HPDE6-E6E7 (cell line): ENCODE data around the gene CD63.

ENCODE experiments used
- DNase-seq: peaks from one replicate; pipeline ENCODE4 v3.0.0; 2011; ENCODE audit warnings: missing footprints; ENCODE audit errors: extremely low spot score

CD63 gene

DNA sequence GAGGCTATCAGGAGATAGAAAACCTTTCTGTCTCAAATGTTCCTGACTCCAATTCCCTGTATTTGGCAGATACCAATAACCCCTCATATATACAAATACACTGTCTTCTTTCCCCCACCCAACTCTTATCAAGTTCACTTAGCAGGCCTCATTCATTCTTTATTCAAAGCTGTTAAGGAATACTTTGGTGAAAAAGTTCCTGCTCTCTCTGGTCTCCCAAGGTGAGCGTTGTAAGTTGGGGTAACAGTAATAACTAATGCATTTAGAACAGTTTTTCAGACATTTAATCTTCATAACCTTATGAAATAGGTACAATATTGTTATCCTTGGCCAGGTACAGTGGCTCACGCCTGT lies 10.2 kb upstream of the CD63 start:
- no peak for DNase-seq

DNA sequence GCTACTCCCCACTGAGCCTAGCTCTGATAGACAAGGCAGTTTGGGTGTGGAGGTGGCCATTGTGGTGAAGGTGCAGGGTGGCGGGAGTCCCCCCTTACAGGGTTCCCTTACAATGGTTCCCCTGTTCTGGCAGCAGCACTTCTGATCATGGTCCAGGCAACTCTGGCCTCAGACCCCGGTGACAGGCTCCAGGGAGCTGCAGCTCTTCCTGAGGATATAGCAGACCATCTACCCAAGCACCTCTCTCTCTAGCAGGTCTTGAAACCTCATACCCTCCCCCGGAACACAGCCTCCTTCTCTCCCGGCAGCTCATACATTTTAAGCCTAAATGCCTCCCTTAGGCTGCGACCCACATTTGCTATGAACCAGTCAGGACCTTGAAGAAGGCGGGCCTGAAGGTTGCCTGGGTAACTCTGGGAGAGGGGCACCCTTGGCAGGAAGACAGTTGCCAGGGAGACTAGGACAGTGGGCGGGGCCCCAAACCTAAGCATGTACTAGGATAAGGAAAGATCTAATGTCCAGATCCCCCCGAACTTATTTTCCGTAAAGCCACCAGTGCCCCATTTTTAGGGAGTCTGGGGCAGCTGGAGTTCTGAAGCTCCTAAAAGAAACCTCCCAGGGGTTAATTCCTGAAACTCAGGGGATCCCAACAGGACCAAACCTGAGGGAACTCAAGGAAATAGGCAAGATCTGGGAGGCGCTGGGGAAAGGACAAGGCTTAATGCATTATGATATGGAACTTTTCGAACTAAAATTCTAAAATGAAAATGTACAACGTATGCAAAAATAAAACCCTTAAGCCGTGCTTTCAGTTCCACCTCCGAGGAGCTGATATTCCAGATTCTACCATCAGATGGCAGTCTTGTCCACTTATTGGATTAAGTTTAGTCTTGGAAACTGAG lies 9.6 kb upstream of the CD63 start:
- DNase-seq, result peak; percentile 42

DNA sequence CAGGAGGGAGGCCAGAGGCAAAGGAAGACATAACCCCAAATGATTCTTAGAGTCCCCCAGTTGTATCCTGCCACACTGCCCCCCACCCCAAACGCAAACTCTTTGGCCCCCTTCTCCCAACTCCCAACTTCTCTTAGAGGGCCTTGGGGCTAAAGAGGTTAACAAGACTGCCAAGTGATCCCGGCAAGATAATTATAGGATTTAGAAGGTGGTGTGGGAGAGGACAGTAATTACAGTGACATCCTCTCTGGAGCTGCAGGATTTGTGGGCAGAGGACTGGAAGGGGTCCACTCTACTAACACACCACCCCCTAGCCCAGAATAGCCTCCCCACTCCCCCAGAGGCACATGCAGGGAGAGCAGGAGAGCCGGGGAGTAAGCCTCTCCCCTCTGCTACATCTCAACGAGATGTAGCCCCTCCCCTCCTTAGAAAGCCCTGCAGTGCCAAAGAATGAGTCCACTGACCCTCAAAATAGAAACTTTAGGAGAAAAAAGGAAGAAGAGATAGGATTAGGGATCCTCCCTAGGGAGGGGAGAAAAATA lies 8.8 kb upstream of the CD63 start:
- DNase-seq, result no peak

DNA sequence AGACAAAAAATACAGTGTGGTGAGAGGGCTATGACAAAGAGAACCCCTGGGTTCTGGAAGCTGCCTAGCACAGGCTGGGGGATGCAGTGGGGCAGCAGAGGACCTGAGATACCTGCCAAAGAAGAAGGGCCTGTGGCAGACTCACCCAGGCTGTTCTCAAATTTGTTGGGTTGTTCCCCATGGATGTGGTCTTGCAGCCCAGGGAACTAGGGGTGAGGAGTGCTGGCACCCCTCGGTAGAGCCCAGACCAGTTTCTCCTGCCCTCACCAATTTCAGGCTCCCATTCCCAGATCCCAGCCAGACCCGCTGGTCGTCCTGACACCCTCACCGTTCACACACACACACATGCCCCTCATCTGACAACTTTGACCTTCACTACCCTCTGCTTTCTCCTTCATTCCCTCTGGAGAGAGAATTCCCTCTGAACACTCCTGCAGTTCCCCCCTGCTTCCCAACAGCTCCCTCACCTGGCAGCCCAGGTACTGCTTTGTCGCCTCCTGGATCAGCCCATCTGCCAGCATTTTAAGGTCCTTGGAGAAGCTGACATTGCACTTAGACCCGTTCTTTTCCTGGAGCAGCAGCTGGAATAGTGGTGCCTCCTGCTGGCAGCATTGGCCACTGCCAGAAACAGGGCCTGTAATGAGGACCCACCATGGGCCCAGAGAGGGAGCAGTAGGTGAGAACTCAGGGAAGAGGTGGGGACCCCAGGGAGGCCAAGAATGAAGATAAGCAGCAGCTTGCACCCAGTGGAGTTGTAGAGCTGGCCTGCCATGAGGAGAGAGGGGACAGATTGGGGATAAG lies 8.2 kb upstream of the CD63 start:
- peak; percentile 32 for DNase-seq

DNA sequence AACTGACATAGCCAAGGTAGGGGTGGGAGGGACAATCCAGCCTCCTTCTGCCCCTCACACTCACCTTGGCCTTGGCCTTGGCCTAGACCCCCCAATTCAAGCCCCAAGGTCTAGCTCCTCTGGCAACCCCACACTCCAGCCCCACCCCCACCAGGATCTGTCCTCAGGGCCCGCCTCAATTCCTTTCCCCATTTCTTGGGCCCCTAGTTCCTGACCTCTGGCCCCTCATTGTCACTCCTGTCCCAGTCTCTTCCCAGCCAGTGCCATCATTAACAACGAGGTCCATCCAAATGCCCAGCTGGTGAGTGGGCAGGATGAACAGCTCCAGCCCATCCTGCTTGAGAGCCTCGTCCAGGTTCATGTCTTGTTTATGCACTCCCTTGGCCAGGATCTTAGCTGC lies 7.3 kb upstream of the CD63 start:
- DNase-seq, result no peak

DNA sequence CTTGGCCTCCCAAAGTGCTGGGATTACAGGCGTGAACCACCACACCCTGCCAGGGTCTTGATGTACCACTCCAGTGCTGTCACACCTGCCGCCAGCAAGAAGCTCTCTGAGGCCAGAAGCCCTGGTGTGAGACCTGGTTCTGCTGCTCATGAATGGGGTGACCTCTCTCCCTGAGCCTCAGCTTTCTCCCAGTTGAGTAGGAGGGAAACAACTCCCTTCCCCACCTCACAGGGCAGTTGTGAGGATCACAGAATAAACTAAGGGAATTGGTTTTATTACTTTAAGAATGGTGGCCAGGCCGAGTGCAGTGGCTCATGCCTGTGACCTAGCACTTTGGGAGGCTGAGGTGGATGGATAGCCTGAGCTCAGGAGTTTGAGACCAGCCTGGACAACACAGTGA lies 5.8 kb upstream of the CD63 start:
- DNase-seq, result no peak

DNA sequence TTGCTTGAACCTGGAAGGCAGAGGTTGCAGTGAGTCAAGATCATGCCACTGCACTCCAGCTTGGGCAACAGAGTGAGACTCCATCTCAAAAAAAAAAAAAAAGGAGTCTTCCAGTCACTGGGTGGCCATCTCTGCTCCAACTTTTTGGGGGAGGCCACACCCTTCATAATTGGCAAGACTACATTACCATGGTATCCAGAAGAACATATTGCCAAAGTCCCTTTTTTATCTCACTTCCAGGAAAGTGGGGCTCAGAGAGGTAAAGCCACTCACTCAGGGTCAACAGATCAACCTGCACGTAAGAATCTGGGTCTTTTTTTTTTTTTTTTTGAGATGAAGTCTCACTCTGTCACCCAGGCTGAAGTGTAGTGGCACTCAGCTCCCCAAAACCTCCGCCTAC lies 5.0 kb upstream of the CD63 start:
- DNase-seq, result no peak

DNA sequence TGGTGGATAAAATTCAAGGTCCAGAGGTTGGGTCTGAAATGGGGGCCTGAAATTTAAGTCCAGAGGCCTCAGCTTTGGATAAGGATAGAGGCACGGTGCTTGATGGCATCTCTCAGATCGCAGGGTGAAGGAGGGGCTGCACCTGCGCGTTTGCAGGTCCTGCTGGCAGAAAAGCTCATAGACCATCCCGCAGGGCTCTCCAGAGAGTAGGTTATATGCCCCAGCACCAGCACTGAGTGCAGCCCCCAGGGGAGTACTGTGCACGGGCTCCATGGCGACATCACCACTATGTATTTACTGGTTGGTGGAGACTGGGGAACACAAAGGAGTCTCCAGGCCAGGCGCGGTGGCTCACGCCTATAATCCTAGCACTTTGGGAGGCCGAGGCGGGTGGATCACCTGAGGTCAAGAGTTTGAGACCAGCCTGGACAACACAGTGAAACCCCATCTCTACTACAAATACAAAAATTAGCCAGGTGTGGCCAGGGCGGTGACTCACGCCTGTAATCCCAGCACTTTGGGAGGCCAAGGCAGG lies 4.3 kb upstream of the CD63 start:
- DNase-seq, result no peak

DNA sequence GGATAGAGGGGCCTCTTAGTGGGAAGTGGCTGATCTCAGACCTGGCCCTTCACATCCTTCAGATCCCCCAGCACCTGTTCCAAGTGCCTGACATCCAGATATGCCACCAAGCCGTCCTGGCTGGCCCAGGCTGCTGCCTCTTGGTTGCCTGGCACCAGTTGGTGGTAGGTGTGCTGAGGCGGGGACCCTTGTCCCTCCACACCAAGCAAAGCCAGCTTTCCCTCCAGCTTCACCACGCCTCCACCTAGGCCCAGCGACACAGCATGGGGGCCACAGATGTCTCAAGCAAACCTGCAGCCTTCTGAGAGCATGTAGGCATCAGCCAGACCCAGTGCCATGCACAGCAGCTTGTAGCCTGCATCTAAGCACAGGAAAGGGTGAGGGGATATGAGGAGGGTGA lies 3.5 kb upstream of the CD63 start:
- DNase-seq, result no peak

DNA sequence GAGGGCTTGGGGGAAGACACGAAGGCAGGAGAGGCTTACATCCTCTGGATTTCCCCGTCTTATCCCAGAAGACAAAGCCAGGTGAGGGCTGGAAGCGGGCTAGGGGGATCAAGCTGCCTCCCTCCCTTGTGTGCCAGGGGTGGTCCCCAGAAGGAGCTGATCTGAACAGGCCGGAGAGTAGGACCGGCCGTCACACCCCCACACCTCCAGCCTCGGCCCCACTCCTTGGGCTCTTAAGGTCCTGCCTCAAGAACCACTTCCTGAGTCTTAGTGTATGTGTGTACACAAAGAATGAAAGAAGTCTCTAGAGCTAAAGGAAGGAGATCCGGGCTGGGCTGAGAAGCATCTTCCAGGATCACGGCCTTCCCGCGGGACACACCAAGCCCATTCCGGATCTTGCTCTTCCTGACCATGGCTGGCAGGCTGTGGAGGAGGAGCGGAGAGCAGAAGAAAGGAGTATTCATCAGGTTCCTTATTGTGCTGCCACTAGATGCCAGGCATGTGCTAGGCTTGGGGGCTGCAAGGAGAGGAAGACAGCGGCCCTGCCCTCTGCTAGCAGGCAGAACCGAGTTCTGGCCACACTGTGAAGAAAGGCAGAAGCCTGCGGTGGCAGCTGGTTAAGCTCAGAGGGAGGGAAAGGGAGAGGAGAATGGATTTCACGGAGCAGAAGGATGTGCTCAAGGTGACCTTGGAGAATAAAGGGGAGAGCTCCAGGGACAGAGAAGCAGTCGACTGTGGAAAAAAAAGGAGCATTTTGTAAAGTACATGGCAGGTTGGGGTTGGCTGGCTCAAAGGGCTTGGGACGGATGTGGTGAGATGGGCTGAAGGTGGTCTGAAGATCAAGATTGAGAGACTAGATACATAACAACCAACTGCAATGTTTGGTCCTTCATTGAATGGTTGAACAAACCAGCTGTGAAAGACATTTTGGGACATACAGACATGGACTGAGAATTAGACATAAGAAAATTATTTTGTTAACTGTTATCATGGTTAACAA lies 1.3 kb upstream of the CD63 start:
- DNase-seq, result no peak

DNA sequence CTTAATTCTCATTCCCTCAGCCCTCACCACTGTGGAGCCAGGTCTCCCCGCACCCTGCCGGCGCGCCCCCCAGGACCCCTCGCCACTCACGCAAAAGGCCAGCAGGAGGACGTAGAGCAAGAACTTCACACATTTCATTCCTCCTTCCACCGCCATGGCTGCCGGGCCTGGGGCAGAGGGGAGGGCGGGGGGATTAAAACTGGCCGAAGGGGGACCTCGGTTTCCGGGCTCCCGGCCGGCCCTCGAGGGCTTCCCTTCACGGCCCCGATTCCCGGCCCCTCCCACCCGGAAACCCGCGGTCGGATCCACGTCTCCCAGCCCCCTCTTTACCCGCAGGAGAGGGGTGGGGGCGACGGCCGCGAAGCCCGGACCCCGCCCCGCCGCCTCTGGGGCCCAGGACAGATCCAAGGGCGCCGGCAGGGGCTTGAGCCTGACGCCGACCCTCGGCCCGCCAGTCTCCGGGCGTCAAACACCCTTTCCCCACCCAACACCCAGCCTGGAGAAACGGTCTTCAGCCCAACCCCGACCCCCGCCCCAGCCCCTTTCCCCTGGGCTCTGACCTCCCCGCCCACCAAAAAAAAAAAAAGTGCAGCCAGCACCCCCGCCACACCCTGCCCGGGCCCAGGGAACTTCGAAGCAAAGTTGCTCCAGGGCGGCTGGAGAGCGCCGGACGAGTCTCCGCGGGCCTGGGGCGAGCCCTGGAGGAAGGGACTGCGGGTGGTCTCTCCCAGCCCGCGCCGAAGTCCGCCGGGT lies 447 bp downstream of the CD63 start:
- DNase-seq, result no peak

DNA sequence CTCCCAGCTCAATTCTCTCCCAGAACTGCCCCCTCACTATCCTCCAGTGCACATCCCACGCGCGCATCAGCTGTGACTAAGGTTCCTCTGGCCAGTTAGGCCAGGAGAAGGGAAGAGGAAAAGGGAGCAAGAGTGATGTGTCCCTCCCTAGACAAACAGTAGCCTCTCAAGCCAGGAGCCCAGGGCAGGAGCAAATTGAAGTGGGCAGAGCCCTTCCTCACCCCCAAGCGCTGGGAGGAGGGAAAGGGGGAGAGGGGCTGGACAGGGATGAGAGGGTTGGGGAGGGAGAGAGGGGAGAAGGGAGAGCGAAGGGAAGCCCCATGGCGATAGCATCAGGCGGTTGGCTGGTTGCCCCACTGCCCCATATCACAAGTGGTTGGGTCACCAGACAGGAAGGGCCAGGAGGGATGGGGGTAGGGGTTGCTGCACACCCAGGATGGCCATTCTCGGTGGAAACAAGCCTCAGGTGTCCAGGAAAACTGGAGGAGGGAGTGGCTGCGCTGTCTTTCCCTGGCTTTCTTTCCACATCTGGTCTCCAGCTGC lies 1.1 kb downstream of the CD63 start:
- no peak for DNase-seq

DNA sequence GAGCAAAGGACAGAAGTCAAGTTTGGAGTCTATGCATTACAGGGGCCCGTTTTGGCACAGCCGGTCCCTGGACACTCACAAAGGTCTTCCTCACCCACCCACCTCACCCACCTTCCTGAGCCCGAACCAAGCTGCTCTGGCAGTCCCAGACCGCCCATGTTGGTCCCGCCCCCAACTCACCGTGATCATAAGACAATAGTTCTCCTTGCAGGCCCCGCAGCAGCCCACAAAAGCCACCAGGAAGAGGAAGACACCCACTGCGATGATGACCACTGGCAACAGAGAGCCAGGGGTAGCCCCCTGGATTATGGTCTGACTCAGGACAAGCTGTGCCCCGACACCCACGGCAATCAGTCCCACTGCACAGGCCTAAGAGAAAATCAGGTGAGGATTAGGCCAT lies 1.8 kb downstream of the CD63 start:
- DNase-seq, result no peak

DNA sequence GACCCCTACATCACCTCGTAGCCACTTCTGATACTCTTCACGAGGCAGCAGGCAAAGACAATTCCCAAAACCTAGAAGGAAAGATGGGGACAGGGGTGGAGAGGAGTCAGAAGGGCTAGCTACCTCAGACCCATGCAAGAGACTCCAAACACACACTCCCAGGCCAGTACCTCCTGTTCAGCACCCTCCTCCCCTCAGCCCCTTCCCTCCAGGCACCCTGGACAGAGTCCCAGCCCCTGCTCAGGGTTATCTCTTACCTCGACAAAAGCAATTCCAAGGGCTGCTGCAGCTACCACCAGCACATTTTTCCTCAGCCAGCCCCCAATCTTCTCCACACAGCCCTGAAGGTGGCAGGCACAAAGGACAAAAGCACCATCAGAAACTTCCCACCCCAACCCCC lies 3.3 kb downstream of the CD63 start:
- no peak for DNase-seq

DNA sequence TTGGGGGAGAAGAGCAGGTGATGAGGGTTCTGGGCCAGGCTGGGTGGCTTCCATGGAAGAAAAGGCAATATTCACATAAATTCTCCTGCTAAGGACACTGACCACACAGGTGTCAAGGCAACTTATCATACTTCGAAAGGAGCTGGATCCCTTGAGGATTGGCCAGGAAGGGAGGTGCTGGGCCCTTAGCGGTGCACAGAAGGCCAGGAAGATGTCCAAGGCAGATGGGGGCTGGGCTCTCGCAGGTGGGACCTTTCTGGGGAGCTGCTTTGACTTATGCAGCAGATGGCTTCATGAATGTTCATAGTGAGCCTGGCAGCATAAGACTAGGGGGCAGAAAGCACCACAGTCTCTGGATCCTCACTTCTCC lies 3.9 kb downstream of the CD63 start:
- no peak for DNase-seq

DNA sequence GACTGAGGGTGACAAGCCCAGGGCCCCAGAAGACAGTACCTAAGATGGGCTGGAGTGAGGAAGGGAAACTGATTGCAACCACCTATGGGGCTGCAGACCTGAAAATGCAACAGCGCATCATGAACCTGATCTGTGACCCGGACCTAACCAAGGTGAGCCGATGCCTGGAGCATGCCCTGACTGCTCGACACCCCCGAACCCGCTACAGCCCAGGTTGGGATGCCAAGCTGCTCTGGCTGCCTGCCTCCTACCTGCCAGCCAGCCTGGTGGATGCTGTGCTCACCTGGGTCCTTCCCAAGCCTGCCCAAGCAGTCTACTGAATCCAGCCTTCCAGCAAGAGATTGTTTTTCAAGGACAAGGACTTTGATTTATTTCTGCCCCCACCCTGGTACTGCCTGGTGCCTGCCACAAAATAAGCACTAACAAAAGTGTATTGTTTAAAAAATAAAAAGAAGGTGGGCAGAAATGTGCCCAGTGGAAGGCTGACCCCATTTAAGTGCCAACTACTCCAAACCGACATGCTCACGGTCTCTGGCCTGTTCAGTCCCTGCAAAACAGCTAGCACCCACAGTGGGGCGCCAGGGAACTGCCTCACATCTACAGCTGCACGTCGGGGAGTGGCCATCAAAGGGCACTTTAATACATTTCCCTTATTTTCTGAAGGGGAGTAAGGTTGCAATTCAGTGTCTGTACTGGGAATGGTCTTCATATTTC lies 4.4 kb downstream of the CD63 start:
- no peak for DNase-seq

DNA sequence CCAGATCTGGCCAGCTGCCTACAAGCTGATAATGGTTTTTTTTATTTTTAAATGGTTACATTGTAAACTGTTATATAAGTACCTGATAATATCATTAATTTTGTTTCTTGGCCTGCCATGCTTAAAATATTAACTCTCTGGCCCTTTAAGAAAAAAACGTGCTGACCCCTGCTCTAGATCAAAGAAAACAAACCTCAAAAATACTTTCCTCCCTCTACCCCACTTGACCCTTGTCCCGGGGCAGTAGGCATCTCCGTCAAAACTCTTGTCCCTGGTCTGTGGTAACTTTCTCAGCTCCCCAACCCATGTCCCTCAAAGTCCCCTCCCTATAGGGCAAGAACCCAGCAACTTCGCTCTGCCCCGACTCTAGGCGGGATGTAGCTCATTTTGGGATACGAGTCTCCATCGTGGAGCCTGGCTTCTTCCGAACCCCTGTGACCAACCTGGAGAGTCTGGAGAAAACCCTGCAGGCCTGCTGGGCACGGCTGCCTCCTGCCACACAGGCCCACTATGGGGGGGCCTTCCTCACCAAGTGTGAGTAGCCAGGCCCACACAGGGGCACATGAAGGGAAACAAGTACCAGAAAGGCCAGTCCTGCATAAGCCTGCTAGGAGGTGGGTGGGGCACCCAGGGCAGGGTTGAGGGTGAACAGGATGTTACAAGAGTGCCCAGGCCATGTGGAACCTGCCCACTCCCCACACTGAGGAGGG lies 5.1 kb downstream of the CD63 start:
- DNase-seq, result no peak

DNA sequence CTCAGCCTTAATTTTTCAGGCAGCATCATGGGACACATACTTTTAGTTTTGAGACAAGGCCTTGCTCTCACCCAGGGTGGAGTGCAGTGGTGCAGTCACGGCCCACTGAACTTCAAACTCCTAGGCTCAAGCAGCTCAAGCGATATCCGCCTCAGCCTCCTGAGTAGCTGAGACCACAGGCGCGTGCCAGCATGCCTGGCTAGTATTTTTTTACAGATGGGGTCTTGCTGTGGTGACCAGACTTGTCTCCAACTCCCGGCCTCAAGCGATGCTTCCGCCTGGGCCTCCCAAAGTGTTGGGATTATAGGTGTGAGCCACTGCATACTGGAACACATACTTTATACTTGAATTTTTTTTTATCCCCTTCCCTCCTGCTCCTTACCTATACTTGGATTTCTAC lies 5.9 kb downstream of the CD63 start:
- no peak for DNase-seq

DNA sequence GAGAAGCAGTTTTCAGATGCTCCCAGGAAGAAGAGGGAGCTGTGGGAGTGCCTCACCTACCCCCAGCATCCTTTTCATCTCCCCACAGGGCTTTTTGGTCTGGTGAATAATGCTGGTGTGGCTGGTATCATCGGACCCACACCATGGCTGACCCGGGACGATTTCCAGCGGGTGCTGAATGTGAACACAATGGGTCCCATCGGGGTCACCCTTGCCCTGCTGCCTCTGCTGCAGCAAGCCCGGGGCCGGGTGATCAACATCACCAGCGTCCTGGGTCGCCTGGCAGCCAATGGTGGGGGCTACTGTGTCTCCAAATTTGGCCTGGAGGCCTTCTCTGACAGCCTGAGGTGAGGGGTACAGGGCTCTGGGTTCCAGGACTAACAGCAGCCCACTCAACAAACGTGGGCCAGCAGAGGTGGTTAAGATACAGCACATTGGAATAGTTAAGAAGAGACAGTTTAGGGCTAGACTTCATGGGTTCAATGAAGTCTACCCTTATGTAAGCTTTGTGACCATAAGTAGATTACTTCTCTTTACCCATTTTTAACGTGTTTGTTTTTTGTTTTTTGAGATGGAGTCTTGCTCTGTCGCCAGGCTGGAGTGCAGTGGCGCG lies 7.1 kb downstream of the CD63 start:
- DNase-seq, result no peak
